OCI-LY7 (cell line): ENCODE measurements around the gene JPH2.

Experiments used
- EZH2phosphoT487 ChIP-seq: fragments of 200-600 bp; sonication (generic); IDR thresholded peaks from 2 replicates; pipeline ENCODE4 v1.6.1; 2018; ENCODE audit warnings: low read depth, borderline replicate concordance, mild to moderate bottlenecking, mixed run types, antibody characterized with exemption, low read length, moderate library complexity, mixed read lengths
- TF ChIP-seq, protein P1 (sequence below): fragments of 200-600 bp; sonication (generic); conservative IDR thresholded peaks from 2 replicates; pipeline ENCODE4 v1.5.1; 2014; ENCODE audit warnings: mild to moderate bottlenecking, antibody characterized with exemption, low read length, moderate library complexity, mixed read lengths

GRCh38 chr20:44219791-44220190 lies 32.8 kb upstream of the JPH2 start:
- TF ChIP-seq, protein P1, sequence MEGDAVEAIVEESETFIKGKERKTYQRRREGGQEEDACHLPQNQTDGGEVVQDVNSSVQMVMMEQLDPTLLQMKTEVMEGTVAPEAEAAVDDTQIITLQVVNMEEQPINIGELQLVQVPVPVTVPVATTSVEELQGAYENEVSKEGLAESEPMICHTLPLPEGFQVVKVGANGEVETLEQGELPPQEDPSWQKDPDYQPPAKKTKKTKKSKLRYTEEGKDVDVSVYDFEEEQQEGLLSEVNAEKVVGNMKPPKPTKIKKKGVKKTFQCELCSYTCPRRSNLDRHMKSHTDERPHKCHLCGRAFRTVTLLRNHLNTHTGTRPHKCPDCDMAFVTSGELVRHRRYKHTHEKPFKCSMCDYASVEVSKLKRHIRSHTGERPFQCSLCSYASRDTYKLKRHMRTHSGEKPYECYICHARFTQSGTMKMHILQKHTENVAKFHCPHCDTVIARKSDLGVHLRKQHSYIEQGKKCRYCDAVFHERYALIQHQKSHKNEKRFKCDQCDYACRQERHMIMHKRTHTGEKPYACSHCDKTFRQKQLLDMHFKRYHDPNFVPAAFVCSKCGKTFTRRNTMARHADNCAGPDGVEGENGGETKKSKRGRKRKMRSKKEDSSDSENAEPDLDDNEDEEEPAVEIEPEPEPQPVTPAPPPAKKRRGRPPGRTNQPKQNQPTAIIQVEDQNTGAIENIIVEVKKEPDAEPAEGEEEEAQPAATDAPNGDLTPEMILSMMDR = no peak
- no peak for TF ChIP-seq EZH2phosphoT487
